Kidney tubule cell (primary cell): Measurements from ENCODE around the gene ALAS2.
A peak's percentile ranks its signal among the peaks of the same experiment; 100 is the strongest.
"Not testable (repeated sequence)": the region's sequence is repeated elsewhere in the genome, so short reads cannot be mapped to it uniquely, and the experiment has no call there.

ENCODE experiments used
- DNase-seq: peaks from one replicate; pipeline ENCODE4 v3.0.0-alpha.2; 2018; ENCODE audit warnings: low spot score

The ALAS2 gene, protein sequence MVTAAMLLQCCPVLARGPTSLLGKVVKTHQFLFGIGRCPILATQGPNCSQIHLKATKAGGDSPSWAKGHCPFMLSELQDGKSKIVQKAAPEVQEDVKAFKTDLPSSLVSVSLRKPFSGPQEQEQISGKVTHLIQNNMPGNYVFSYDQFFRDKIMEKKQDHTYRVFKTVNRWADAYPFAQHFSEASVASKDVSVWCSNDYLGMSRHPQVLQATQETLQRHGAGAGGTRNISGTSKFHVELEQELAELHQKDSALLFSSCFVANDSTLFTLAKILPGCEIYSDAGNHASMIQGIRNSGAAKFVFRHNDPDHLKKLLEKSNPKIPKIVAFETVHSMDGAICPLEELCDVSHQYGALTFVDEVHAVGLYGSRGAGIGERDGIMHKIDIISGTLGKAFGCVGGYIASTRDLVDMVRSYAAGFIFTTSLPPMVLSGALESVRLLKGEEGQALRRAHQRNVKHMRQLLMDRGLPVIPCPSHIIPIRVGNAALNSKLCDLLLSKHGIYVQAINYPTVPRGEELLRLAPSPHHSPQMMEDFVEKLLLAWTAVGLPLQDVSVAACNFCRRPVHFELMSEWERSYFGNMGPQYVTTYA

GRCh38 chrX:55030271-55031205 lies at the start of gene ALAS2:
Gene ALAS2, minus strand, starts transcription at chrX:55030977. Its CDS starts 4,977 bp downstream, at chrX:55026000.
- no peak for DNase-seq

GRCh38 chrX:55074851-55075467 lies 44.2 kb upstream of the ALAS2 start, which contains the start of gene PAGE2B:
Gene PAGE2B, plus strand, starts transcription at chrX:55075030. Its CDS starts 1,012 bp downstream, at chrX:55076042.
- no peak for DNase-seq

DNA sequence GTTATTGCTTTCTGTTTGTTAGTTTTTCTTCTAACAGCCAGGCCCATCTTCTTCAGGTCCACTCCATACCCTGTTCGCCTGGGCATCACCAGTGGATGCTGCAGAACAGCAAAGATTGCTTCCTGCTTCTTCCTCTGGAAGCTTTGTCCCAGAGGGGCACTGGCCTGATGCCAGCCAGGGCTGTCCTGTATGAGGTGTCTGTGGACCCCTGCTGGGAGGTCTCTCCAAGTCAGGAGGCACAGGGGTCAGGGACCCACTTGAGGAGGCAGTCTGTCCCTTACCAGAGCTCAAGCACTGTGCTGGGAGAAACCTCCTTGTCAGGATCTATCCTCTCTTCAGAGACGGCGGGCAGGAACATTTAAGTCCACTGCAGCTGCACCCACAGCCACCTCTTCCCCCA lies 41.5 kb upstream of the ALAS2 start:
- DNase-seq, result no peak

DNA sequence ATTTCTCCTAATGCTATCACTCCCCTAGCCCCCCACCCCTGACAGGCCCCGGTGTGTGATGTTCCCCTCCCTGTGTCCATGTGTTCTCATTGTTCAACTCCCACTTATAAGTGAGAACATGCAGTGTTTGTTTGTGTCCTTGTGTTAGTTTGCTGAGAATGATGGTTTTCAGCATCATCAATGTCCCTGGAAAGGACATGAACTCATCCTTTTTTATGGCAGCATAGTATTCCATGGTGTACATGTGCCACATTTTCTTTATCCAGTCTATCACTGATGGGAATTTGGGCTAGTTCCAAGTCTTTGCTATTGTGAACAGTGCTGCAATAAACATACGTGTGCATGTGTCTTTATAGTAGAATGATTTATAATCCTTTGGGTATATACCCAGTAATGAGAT lies 36.4 kb upstream of the ALAS2 start:
- not testable (repeated sequence) for DNase-seq

DNA sequence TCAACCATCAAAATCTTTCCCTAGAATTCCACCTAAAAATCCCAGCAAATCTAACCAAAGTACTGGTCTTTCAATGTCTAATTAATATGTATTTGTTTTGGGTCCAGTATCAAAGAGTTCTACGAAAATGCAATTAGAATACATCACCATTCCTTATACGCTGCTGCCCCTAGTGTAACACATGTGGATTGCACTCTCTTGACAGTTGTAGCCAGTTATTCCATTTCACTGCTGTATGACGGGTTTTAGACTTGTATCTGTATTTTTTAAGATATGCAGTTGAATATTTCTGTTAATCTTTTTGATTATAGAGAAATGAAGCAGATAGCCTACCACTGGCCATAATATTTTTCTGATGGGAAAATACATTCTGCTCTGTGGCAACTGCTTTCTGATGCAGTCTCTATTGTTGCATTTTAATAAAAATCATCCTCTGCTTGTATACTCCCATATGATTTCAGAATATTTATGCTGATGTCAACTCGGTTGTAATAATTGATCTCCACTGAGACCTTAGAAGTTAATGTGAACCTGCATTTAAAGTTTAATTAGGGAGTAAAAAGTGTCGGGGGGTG lies 27.0 kb upstream of the ALAS2 start:
- DNase-seq, result peak; percentile 45

DNA sequence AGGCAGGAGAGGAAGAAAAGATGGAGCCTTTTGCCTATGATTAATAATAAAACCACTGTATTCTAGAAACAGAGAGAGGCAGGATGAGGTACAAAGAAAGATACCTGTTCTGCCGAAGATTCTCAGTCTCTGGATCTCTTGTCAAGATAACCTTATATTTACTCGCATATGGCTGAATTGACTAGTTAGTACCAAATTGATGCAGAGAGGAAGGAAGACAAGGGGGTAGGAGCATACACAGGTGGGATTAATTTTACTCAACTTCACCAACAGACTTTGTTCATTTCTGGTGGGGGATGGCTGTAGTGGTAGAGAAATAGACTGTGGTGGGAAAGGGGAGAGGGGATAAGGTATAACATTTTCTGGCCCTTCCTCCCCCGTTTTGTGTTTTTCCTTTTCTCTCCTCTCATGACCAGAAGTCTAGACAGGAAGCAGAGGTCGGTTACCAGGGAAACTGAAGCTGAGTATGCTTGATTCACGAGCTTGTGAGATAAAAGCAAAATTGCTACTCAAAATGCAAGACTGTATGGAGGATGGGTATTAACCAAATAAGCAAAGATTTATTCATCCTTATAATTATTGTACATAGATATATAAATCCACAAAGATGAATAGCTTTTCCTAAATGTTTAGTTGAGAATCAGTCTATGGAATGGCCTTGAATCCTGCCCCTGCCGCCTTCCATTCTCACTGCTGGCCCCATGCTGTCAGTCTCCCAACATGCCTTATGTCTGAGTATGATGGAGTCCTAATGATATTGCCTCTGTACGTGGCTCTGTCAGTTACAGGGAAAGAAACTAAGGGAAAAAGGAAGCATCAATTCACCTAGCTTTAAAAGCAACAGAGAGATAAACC lies 26.3 kb upstream of the ALAS2 start:
- peak; percentile 36 for DNase-seq

DNA sequence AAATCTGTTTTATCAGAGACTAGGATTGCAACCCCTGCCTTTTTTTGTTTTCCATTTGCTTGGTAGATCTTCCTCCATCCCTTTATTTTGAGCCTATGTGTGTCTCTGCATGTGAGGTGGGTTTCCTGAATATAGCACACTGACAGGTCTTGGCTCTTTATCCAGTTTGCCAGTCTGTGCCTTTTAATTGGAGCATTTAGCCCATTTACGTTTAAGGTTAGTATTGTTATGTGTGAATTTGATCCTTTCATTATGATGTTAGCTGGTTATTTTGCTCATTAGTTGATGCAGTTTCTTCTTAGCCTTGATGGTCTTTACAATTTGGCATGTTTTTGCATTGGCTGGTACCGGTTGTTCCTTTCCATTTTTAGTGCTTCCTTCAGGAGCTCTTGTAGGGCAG lies 19.8 kb upstream of the ALAS2 start:
- not testable (repeated sequence) for DNase-seq

DNA sequence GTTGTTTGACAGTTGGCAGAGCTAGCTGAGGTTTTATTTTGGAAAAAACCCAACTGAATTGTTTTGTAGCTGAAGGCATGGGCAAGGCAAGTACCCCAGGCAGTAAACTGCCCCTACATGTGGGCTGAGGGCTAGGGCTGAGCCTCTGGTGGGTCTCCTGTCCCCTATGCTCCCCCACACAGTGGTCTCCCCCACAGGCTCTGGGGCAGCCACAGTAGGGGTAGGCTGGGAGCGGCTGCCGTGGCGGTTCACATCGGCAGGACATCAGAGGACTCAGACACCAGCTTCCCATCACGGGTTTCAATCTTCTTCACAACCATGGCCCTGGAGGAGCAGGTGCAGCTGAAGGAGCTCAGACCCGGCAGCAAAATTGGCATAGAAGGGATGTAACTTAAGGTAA lies 10.7 kb upstream of the ALAS2 start:
- DNase-seq, result no peak

DNA sequence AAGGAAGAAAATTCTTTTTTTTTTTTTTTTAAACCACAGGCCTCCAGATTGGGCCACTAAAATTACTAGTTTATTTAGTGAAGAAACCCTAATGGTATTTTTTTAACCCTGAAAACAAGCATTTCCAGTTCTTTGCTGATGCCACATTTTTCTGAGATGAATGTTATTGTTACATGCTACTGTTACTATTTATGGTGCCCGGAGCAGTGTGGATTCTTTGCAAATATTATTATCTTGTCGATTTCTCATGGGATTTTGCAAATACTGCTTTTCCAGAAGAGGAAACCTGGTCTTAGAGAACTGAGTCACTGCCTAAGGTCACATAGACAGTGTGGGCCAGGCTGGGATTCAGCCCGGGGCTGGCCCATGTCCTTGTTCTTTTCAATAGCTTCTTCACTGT lies 8.7 kb upstream of the ALAS2 start:
- no peak for DNase-seq

GRCh38 chrX:55033429-55033828 lies 2.7 kb upstream of the ALAS2 start:
- peak; percentile 85 for DNase-seq

DNA sequence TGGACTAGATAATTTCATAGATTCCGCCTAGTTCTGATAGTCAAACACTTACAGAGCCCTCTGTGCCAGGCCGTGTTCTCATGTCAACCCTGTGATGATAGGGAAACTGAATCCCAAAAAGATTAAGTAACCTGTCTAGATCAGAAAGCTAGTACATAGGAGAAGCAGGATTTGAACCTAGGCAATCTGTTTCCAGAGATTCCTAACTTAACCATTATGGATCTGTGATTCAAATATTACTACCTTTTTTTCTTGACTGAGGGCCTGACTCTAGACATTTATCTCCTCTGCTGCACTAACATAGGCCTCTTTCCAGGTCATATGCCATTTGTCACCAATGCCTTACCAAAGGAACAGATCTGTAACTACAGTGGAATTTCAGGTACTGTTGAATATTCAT lies 1.5 kb downstream of the ALAS2 start:
- DNase-seq, result peak; percentile 16

GRCh38 chrX:55028611-55029010 lies 2.2 kb downstream of the ALAS2 start:
- no peak for DNase-seq

DNA sequence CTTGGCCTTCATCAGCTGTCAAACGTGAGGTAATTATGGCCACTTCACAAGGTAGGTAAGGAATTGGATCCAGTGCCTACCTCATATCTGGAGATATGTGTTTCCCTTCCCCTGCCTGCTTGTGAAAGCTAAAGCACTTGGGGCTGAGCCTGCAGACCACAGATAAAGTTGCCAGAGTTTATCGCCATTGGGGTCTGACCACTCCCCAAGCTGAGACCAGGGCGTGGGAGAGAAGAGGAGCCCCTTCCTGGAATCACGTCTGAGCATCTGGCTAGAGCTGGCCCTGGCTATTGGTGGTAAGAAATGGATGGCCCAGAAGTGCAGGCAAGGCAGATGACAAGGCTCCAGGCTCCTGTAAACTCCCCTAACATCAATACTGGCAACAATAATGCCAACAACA lies 2.7 kb downstream of the ALAS2 start:
- DNase-seq, result no peak

GRCh38 chrX:55026840-55027239 lies 3.9 kb downstream of the ALAS2 start:
- DNase-seq, result no peak

- DNase-seq, result peak; percentile 49
Measured at GRCh38 chrX:55026143-55026542, 4.6 kb downstream of the ALAS2 start.

DNA sequence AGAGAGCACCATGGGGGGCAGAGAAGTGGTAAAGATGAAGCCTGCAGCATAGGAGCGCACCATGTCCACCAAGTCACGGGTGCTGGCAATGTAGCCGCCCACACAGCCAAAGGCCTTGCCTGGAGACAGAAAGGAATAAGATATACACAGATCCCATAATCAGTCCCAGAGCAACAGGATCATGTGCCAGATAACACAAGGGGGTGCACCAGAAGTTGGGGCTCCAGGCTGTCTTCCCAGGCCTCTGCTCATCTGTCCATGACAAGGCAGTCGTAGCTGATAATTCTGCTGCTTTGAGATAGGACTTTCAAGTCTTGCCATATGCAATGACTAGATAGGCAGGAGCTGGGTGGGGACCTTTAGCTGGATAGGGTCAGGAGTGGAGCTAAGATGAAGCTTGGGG lies 15.9 kb downstream of the ALAS2 start:
- no peak for DNase-seq

GRCh38 chrX:55011294-55011693 lies 19.5 kb downstream of the ALAS2 start:
- DNase-seq, result no peak

GRCh38 chrX:55008571-55009358 lies 22.0 kb downstream of the ALAS2 start:
- peak; percentile 38 for DNase-seq

- DNase-seq, result peak; percentile 56
Measured at GRCh38 chrX:55007656-55008055, 23.1 kb downstream of the ALAS2 start.
